Measurements from ENCODE around the gene TMEM44.
"Not testable (repeated sequence)": the region's sequence is repeated elsewhere in the genome, so short reads cannot be mapped to it uniquely, and the experiment has no call there.

Gene TMEM44

GRCh38 chr3:194548346-194549321, 84.6 kb downstream of the TMEM44 start:
- DNase-seq (ENCODE audit: low read depth): peak; percentile 20
- no peak for TF ChIP-seq CTCF (IDR thresholded peaks at IDR 0.05; ENCODE audit: low read depth, low read length, missing control alignments)

GRCh38 chr3:194547042-194547441, 86.2 kb downstream of the TMEM44 start:
- no peak for TF ChIP-seq CTCF (IDR thresholded peaks at IDR 0.05; ENCODE audit: low read depth, low read length, missing control alignments)
- no peak for DNase-seq (ENCODE audit: low read depth)
- H3K4me3 ChIP-seq (ENCODE audit: low read depth, low read length): no peak overlapping the region
- in situ Hi-C loops (cut with HindIII; ENCODE audit: low sequenced_read_pairs): no loop called here

More at GRCh38 chr3:194548346-194549321, 84.6 kb downstream of the TMEM44 start:
- in situ Hi-C loops (cut with HindIII; ENCODE audit: low sequenced_read_pairs): no loop called here
- no peak overlapping the region for H3K4me3 ChIP-seq (ENCODE audit: low read depth, low read length)

- H3K4me3 ChIP-seq (ENCODE audit: low read depth, low read length); DNase-seq (ENCODE audit: low read depth); in situ Hi-C loops (cut with HindIII; ENCODE audit: low sequenced_read_pairs): not testable (repeated sequence)
These were observed 87.7 kb downstream of the TMEM44 start for GRCh38 chr3:194545538-194545937.

- in situ Hi-C loops (cut with HindIII; ENCODE audit: low sequenced_read_pairs): no loop called here
- H3K4me3 ChIP-seq (ENCODE audit: low read depth, low read length): no peak overlapping the region
- no peak for DNase-seq (ENCODE audit: low read depth)
- no peak for TF ChIP-seq CTCF (IDR thresholded peaks at IDR 0.05; ENCODE audit: low read depth, low read length, missing control alignments)
These were observed 89.7 kb downstream of the TMEM44 start for GRCh38 chr3:194543550-194543949.

GRCh38 chr3:194541483-194541882, 91.7 kb downstream of the TMEM44 start:
- DNase-seq (ENCODE audit: low read depth): no peak
- in situ Hi-C loops (cut with HindIII; ENCODE audit: low sequenced_read_pairs): no loop called here
- H3K4me3 ChIP-seq (ENCODE audit: low read depth, low read length): no peak overlapping the region
- no peak for TF ChIP-seq CTCF (IDR thresholded peaks at IDR 0.05; ENCODE audit: low read depth, low read length, missing control alignments)

GRCh38 chr3:194540274-194540905, 92.8 kb downstream of the TMEM44 start:
- no peak for TF ChIP-seq CTCF (IDR thresholded peaks at IDR 0.05; ENCODE audit: low read depth, low read length, missing control alignments)
- no peak for DNase-seq (ENCODE audit: low read depth)
- no peak overlapping the region for H3K4me3 ChIP-seq (ENCODE audit: low read depth, low read length)
- in situ Hi-C loops (cut with HindIII; ENCODE audit: low sequenced_read_pairs): no loop called here

- in situ Hi-C loops (cut with HindIII; ENCODE audit: low sequenced_read_pairs): no loop called here
- no peak for TF ChIP-seq CTCF (IDR thresholded peaks at IDR 0.05; ENCODE audit: low read depth, low read length, missing control alignments)
- no peak for DNase-seq (ENCODE audit: low read depth)
- H3K4me3 ChIP-seq (ENCODE audit: low read depth, low read length): no peak overlapping the region
These were observed 93.7 kb downstream of the TMEM44 start for GRCh38 chr3:194539498-194539897.

Measured in astrocyte of the cerebellum (primary cell).